GM12878 (cell line): ENCODE results near the gene CNPPD1. TPM values are rescaled to one million over a fixed set of nuclear protein-coding genes. Genes with fewer than 3 reads are reported as not detected.

ENCODE experiments used
- BHLHE40 ChIP-seq, 2 experiments: fragments of 450-650 bp in 1 of 2; IDR thresholded peaks; 2 replicates each; pipeline ENCODE4 v1.6.1; 2011 to 2017; ENCODE audit warnings: low read depth in 2 of 2, borderline replicate concordance in 1 of 2, improper control_type of control experiment in 1 of 2, low read length in 1 of 2, mild to moderate bottlenecking in 1 of 2
- CUX1 ChIP-seq: IDR thresholded peaks from 2 replicates; pipeline ENCODE4 v1.6.1; 2012; ENCODE audit warnings: improper control_type of control experiment, low read depth, low read length; ENCODE audit not compliant: insufficient replicate concordance
- polyA plus RNA-seq, 11 experiments: library from polyadenylated mRNA; depleted of rRNA in 4 of 11; unstranded in 6 of 11; stranded (reverse) in 5 of 11; fragments of >200 nt; fragmentation: Nextera tagmentation in 4 of 11; fragmentation: Illumina TruSeq in 1 of 11; extraction: Ambion mirVana in 4 of 11; extraction: Trizol in 1 of 11; gene quantifications; 1 replicate in 1 of 11; 2 replicates in 10 of 11; pipeline versions ENCODE4 v1.2.1 to v1.2.3, GENCODE V29; 2011 to 2016; ENCODE audit warnings: inconsistent platforms in 2 of 11, missing spikeins in 2 of 11, low read depth in 1 of 11
- total RNA-seq, 4 experiments: library from RNA; depleted of rRNA in 3 of 4; stranded (reverse); fragments of >200 nt in 3 of 4; fragmentation: Illumina TruSeq in 1 of 4; extraction: Trizol in 1 of 4; gene quantifications; 2 replicates each; pipeline versions ENCODE4 v1.2.1 to v1.2.3, GENCODE V29; 2013 to 2021
- TF ChIP-seq, protein P1 (sequence below): fragments of 450-650 bp; formaldehyde crosslinking; IDR thresholded peaks from 2 replicates; pipeline ENCODE4 v1.4.0; 2022; ENCODE audit warnings: mild to moderate bottlenecking, moderate library complexity
- TF ChIP-seq, protein P2 (sequence below): IDR thresholded peaks from 2 replicates; pipeline ENCODE4 v1.6.1; 2011; ENCODE audit warnings: low read depth, mild to moderate bottlenecking, low read length, moderate library complexity, borderline replicate concordance; ENCODE audit errors: extremely low read depth

Gene CNPPD1
- total and polyA plus RNA-seq, 10 of the 15 experiments (the other 5 are each of a cell fraction or from before 2014, with no cell fraction given), result 12.2 to 86.6 (median 43.4) TPM

- TF ChIP-seq CUX1 (no peak), BHLHE40 (IDR thresholded peaks at IDR 0.05; ENCODE audit: borderline replicate concordance in 1 of 2, low read depth in 2 of 2, low read length in 1 of 2) (no peak)
- TF ChIP-seq, protein P1, sequence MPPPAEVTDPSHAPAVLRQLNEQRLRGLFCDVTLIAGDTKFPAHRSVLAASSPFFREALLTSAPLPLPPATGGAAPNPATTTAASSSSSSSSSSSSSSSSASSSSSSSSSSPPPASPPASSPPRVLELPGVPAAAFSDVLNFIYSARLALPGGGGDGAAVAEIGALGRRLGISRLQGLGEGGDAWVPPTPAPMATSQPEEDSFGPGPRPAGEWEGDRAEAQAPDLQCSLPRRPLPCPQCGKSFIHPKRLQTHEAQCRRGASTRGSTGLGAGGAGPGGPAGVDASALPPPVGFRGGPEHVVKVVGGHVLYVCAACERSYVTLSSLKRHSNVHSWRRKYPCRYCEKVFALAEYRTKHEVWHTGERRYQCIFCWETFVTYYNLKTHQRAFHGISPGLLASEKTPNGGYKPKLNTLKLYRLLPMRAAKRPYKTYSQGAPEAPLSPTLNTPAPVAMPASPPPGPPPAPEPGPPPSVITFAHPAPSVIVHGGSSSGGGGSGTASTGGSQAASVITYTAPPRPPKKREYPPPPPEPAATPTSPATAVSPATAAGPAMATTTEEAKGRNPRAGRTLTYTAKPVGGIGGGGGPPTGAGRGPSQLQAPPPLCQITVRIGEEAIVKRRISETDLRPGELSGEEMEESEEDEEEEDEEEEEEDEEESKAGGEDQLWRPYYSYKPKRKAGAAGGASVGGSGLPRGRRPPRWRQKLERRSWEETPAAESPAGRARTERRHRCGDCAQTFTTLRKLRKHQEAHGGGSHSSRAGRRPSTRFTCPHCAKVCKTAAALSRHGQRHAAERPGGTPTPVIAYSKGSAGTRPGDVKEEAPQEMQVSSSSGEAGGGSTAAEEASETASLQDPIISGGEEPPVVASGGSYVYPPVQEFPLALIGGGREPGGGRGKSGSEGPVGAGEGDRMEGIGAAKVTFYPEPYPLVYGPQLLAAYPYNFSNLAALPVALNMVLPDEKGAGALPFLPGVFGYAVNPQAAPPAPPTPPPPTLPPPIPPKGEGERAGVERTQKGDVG (CRISPR knock-in tag), result no peak
- TF ChIP-seq, protein P2, sequence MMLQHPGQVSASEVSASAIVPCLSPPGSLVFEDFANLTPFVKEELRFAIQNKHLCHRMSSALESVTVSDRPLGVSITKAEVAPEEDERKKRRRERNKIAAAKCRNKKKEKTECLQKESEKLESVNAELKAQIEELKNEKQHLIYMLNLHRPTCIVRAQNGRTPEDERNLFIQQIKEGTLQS, result no peak
Measured at GRCh38 chr2:219225350-219225749, 48.6 kb upstream of the CNPPD1 start (continued).
